RPMI7951 (cell line): ENCODE data around the gene SPEN. TPM values are rescaled to one million over a fixed set of nuclear protein-coding genes. Genes with fewer than 3 reads are reported as not detected.
"Not testable (repeated sequence)": the region's sequence is repeated elsewhere in the genome, so short reads cannot be mapped to it uniquely, and the experiment has no call there.

Experiments
- DNase-seq: peaks from one replicate; pipeline ENCODE4 v3.0.0-alpha.2; 2012; ENCODE audit warnings: low read depth
- total RNA-seq: library from RNA; depleted of rRNA; stranded (reverse); fragments of >200 nt; shearing (Covaris generic); gene quantifications from 2 replicates; pipeline ENCODE4 v1.2.3, GENCODE V29; 2014; rRNA removed

SPEN gene
- 9.3 and 14.1 TPM in 2 replicates for total RNA-seq

GRCh38 chr1:15847100-15847892, at the start of gene SPEN:
SPEN (plus strand) TSS chr1:15847707; CDS start chr1:15848068, 361 bp downstream.
- peak; percentile 97 for DNase-seq

DNA sequence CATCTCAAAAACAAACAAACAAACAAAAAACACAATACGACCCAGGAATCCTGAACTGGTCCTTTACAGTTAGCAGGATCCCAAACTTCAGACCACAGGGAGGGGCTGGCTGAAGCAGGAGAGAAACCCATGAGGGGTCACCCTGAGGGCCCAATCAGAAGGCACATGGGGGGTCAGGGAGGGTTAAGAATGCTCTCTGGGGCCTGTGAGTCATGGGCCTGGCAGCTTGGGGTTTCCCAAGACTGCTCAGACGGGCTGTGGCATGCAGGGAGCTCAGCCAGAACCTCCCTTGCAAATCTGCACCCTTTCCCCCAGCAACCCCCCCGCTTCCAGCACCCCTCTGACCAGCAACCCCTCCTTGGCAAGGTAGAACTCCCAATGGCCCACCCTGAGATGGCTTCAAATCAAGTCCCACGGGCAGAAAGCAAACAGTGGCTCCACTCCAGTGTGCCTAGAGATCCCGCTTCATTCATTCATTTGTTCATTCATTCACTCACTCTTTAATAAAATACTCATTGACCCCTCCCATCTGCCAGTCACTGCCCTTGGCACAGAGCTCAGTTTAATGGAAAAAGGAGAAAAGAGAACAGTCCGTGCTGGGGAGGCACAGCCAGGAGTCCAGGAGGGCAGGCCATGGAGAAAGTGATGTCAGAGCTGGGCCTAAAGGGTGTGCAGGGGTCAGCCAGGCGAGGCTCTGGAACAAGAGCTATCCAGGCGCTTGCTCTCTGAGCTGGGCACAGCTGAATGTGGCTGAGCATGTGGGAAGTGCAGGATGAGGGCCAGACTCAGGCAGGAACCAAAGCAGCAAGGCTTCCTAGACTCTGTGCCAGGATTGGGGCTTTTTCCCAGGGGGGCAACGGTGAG, 48.3 kb upstream of the SPEN start:
- DNase-seq: peak; percentile 99

DNA sequence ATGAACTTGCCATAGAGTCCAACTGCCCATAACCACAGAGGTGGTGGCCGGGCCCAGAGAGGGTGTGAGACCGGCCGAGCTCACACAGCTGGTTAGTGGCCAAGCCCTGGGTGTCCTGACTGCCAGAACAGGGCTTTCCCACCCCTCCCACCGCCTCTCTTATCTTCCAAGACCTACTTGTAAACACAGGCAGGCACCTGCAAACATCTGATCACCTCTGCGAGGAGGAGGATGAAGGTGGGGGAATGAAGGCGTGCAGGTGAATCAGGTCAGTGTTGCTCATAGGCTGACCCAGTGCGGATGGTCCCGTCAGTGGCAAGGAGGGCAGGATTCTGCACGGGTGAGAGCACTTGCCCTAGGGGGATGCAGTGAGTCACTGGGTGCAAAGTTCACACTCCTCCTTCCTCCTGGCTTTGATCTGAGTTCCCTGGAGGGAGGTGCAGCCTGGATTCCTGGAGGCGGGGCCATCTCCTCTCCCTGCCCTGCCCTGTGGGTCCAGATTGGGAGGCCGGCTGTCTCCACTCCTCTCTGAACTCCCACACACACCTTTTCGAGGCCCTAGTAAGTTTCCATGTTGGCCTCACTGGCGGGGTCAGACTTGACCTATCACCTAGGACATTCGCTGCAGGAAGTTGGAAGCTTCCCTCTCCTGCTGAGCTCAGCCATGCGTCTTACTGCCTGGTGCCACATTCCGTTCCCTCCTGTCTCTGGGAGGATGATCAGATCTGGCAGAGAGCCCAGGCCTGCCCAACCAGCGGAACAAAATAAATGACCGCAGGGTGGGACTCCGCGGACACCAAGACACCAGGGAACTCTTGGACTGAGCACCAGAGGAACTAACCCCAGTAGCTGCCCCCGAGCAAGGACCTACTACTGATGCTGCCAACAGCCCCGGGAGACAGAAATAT, 47.3 kb upstream of the SPEN start:
- DNase-seq: peak; percentile 97

- peak; percentile 80 for DNase-seq
Observed at GRCh38 chr1:15802234-15802965, 45.1 kb upstream of the SPEN start.

GRCh38 chr1:15803380-15803779, 44.1 kb upstream of the SPEN start:
- peak; percentile 28 for DNase-seq

DNA sequence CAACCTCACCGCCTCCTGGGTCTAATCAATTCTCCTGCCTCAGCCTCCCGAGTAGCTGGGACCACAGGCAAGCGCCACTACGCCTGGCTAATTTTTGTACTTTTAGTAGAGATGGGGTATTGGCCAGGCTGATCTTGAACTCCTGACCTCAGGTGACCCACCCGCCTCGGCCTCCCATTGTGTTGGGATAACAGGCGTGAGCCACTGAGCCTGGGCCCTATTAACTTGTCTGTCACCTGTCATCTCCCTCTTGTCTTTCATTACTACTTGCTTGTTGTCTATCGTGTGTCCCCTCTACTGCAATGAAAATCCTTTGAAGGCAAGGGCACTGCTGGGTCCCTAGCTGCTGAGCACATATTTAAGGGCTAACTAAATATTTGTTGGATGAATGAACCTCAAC, 43.4 kb upstream of the SPEN start:
- no peak for DNase-seq

DNA sequence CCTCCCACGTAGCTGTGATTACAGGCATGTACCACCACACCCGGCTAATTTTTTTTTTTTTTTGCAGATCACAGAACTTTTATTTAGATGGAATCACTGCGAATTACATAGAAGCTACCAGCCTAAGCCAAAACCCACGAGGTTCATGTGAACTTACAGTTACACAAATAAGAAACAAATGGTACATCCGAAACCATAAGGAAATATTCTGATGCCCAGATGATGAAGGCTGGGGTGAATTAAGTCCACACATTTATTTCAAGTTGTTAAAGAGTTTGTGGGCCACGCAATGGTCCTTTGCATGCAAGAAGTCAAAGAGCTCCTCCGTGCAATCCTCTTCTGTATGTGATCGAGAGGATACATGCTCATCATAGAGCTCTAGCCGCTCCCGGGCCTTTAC, 40.4 kb upstream of the SPEN start:
- DNase-seq: no peak

- DNase-seq: not testable (repeated sequence)
Observed at GRCh38 chr1:15807549-15807948, 40.0 kb upstream of the SPEN start, which contains the start of gene UQCRHL. UQCRHL (minus strand) TSS chr1:15807649; CDS start chr1:15807649, 0 bp downstream.

DNA sequence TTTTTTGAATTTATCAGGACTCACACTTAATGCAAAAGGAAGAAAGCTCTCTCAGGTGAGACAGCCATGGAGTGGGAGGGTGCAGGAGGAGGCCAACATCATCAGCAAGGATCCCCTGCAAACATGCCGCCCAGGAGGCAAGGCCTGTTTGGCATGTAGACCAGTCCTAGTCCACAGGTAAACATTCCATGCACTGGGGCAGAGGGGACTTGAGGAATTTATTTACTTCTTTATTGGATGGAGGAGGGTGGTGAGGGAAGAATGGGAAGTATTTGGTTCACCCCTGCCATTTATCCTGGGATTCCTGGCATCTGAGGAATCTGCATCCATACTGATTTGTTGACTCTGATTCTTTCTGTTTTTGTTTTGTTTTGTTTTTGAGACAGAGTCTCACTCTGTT, 38.6 kb upstream of the SPEN start:
- no peak for DNase-seq

DNA sequence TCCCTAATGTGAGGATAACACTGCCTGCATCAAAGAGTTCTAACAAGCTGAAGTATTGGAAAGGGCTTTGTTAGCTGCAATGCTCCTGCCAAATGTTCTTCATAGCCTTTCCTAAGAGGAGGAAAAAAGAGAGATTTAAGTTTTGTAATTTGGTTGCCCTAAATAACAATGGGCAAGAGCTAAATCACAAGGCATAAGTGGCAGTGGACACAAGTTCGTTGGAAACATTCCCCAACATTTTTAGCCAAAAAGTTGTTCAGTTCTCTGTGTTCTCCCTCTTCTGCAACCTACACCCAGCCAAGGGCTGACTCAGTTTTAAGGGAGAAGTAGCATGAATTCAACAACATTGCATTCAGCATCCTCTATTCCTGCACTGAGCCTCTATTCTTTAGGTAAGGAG, 37.4 kb upstream of the SPEN start:
- DNase-seq: no peak

DNA sequence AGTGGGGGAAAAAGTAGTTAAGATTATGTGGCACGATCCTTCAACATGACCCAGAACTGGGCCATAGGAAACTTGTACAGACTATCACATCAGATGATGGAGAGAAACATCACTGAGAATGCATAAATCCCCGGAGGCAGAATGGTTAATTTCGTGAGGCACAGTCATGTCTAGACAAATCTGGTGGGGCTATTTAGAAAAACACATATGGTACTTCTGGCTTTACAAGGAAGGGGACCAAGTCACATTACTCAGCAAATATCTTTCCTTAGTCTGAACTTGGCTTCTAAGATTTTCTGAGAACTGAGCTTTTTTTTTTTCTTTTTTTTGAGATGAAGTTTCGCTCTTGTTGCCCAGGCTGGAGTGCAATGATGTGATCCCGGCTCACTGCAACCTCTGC, 30.8 kb upstream of the SPEN start:
- DNase-seq: peak; percentile 54

- DNase-seq: peak; percentile 41
Observed at GRCh38 chr1:15820478-15820877, 27.0 kb upstream of the SPEN start.

DNA sequence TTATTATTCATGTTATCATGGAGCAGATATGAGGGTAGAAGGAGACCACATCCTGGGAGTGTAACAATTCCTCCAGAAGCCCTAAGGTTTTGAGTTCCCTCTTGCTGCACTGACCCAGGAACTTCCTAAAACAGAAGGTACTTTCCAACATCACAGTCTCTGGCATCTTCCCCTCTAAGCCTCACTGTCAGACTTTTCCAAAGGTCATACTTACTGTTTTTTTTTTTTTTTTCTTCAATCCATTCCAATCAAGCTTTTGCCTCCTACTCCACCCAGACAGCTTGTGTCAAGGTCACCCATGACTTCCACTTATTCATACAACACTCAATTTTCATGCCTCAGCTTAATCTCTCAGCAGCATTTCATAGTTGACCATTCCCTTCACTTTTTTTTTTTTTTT, 21.7 kb upstream of the SPEN start:
- DNase-seq: peak; percentile 18

GRCh38 chr1:15826810-15827507, 20.5 kb upstream of the SPEN start:
- no peak for DNase-seq

GRCh38 chr1:15827567-15827966, 19.9 kb upstream of the SPEN start:
- not testable (repeated sequence) for DNase-seq

DNA sequence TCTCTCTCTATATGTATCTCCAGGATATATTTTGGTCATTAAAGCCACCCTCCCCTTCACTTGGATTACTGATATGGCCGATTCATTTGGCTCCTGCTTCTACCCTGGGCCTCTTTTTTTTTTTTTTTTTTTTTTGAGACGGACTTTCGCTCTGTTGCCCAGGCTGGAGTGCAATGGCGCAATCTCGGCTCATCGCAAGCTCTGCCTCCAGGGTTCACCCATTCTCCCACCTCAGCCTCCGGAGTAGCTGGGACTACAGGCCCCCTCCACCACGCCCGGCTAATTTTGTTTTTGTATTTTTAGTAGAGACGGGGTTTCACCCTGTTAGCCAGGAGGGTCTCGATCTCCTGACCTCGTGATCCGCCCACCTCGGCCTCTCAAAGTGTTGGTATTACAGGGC, 18.6 kb upstream of the SPEN start:
- DNase-seq: not testable (repeated sequence)

DNA sequence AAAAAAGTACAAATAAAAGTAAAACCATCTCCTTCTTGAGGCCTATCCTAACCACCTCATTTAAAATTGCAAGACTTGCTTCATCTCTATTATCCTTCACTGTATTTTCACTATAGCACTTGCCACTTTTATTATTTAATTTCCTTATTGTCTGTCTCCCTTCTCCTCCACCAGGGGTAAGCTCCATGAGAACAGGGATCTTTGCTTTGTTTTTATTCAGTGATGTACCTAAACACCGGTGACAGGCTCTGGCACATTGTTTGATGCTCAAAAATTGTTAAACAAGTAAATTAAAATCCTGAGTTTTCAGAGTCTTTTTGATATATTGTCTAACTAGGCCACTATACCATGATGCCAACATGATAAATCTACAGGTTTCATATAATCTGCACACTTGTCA, 17.2 kb upstream of the SPEN start:
- DNase-seq: no peak

DNA sequence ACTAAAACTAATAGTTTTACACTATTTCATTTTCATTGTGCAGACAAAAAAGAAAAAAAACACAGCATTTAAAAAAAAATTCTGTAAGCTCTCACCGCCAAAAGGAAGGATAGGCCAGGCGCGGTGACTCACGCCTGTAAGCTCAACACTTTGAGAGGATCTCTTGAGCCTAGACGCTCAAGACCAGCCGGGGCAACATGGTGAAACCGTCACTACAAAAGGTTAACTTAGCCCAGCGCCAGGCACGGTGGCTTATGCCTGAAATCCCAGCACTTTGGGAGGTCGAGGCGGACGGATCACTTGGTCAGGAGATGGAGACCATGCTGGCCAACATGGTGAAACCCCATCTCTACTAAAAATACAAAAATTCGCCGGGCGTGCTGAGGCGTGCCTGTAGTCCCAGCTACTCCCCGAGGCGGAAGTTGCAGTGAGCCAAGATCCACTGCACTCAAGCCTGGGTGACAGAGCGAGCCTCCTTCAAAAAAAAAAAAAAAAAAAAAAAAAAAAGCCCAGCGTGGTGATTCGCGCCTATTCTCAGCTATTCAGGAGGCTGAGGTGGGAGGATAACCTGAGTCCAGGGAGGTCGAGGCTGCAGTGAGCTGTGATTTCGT, 14.3 kb upstream of the SPEN start:
- peak; percentile 85 for DNase-seq

DNA sequence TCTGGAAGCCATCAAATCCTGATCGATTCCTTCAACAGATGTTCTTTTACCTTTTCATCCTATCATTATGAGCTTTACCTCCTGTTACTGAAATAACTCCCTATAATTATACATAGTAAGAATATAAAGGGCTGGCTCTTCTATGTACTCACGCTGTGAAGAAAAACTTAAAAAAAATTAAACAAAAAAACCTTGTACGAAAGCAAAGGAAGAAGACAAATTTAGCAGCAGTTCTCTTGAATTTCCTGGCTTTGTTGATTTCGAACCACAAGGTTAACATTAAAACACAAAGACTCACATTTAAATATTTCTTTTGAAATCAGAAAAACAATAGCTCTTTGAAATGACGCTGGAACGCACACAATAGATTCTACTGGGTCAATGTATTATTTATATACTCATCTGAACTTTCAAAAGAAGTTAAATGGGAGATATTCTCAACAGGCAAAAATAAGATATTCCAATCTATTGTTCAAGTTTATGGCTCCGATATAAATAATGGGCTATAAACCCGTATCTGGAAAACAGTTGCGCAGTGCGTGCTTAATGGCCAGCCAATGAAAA, 13.6 kb upstream of the SPEN start:
- DNase-seq: no peak
